ENCODE data around the gene KLHL7.

Gene KLHL7

DNA sequence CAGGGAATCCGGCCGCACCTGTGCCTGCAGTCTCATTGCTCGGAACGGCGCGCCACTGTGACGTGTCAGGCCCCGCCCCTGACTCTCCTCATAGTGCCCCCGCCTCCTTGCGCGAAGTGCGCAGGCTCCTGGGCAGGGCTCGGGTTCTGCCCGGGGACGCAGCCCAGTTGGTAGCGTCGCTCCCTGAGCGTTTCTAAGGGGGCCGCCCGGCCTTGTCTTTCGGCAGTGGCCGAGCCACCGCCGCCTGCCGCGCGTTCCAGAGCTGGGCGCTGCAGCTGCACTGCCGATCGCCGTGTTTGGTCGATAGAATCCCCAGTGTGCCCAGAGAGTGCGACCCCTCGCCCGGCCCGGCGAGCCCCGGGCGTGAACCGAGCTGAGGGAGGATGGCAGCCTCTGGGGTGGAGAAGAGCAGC lies at the start of gene KLHL7:
Gene KLHL7 (plus strand): TSS at position 142 of the 413 bp plus-strand sequence. CDS start 242 bp downstream, at position 384.
- DNase-seq (ENCODE audit: low read depth), result peak; percentile 94

DNA sequence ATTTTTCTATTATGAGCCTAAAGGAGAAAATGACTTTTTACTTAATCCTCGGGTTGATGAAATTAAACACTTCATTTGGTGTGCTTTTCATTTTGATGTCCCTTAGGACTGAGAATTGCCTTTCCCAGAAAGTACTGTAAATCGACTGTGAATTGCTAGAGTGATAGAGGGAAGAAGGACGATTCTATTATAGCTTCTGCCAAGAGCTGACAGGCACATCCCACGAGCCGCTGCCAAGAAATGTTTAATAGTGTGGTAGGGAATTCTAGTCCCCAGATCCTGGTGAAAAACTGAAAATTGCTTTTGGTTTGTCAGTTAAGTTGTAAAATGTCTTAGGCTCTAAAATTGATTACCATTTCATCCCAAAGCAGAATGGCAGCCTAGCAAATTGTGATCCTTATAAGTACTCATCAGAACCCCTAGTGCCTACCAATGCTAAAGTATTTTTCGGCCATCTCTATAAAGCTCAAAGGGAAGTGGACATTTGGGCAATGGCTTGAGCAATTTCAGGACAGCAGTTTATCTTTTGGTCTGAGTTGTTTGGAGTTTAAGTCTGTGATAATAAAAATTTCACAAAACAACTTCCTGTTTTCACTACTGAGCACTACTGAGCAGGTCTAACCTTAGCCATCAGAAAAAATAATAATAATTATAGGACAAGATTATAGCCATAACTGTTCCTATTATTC lies 47.0 kb upstream of the KLHL7 start:
- DNase-seq (ENCODE audit: low read depth), result no peak

DNA sequence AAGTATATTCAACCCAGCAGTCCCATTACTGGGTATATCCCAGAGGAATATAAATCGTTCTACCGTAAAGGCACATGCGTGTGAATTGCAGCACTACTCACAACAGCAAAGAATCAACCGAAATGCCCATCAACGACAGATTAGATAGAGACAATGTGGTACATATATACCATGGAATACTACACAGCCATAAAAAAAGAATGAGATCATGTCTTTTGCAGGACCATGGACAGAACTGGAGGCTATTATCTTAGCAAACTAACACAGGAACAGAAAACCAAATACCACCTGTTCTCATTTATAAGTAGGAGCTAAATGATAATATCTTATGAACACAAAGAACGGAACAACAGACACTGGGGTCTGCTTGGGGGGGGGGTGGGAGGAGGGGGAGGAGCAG lies 44.3 kb upstream of the KLHL7 start:
- no peak for DNase-seq (ENCODE audit: low read depth)

GRCh38 chr7:23062452-23062851 lies 43.1 kb upstream of the KLHL7 start:
- DNase-seq (ENCODE audit: low read depth), result no peak

DNA sequence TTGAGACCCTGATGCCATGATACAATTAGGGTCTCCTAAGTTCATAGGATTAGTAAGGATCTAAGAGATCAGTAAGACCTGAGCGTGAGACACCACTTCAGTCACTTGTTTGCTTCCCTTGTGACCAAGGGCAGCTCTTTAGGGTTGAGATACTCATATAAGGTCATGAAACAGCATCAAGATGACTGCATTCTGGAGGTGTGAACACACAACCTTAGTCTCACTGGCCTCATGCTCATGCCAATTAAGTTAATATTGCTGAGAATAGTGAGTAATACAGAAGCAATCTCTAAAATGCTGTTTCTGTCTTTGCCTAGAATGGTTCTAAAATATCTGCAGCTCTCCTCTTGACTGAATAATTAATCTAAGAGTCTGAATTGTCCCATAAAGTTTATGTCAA lies 39.6 kb upstream of the KLHL7 start:
- DNase-seq (ENCODE audit: low read depth), result no peak

DNA sequence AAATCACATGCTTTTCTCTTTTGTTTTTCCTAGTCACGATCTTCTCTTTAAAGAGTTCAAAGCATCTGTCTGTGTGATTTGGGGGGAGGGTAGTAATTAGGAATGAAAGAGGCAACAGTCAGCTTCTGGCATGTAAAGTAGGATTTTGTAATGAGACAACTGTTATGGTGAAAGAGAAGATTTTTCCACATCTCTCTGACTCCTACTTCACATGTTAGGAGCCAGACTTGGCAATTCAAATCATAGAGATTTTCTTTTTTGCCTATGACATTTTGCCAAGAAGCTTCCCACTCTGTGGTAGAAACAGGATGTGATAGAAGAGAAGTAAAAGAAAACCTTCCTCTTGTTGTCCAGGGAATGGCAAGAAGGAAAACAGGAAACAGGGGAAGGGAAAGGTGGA lies 38.3 kb upstream of the KLHL7 start:
- DNase-seq (ENCODE audit: low read depth), result no peak

GRCh38 chr7:23072048-23072447 lies 33.5 kb upstream of the KLHL7 start:
- no peak for DNase-seq (ENCODE audit: low read depth)

- no peak for DNase-seq (ENCODE audit: low read depth)
These were observed 32.7 kb upstream of the KLHL7 start for GRCh38 chr7:23072922-23073321.

DNA sequence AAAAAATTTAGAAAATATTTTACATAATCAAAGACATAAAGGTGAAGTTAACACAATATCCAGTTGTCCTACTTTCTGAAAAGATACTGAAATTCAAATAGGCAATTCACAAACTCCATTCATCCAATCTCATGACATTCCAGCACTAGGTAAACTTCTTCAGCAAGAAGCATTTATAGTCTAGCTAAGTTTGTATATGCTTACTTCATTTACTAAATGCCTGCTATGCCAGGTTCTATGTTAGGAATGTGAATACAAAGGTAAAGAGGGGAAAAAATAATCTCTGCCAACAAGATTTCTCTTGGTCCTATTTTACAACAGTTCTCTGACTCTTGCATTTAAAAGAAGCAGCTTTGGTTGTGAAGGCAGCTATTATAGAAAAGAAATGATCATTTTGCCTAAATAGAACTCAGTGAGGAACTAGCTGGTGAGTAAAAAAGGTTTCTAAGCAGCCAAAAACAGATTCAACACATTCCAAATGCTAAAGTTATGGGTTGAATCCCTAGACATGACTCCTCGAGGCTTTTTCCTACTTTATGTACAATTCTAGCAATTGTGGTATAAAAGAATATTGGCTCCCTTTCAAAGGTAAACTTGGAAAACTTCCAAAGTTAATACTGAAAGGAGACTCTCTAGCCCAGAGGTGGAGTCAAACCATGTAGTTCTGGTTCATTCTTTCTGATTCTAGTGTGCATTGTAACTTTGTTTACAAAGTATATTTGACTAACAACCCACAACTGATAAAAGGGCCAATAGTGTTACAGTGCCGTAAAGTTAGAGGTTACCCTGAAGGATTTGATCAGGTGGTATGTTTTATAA lies 30.9 kb upstream of the KLHL7 start:
- no peak for DNase-seq (ENCODE audit: low read depth)

GRCh38 chr7:23075571-23075970 lies 30.0 kb upstream of the KLHL7 start:
- DNase-seq (ENCODE audit: low read depth), result no peak

GRCh38 chr7:23076772-23077171 lies 28.8 kb upstream of the KLHL7 start:
- DNase-seq (ENCODE audit: low read depth), result no peak

DNA sequence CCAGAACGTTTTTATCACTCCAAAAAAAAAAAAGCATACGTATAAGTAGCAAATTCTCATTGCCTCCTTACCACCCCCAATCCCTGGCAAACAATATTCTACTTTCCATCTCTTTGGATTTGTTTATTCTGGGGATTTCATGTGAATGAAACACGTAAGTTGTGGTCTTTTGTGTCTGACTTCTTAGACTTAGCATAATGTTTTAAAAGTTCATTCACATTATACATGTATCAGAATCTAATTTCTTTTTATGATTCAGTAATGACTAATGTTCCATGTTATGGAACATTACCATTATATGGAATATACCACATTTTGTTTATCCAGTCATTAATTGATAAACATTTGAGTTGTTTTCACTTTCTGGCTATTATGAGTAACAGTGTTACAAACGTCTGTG lies 12.5 kb upstream of the KLHL7 start:
- no peak for DNase-seq (ENCODE audit: low read depth)

- no peak for DNase-seq (ENCODE audit: low read depth)
These were observed 12.0 kb upstream of the KLHL7 start for GRCh38 chr7:23093546-23093945.

- DNase-seq (ENCODE audit: low read depth), result no peak
These were observed 8.9 kb upstream of the KLHL7 start for GRCh38 chr7:23096518-23097290.

- DNase-seq (ENCODE audit: low read depth), result no peak
These were observed 7.6 kb upstream of the KLHL7 start for GRCh38 chr7:23098029-23098428.

- no peak for DNase-seq (ENCODE audit: low read depth)
These were observed 7.1 kb upstream of the KLHL7 start for GRCh38 chr7:23098460-23098859.

DNA sequence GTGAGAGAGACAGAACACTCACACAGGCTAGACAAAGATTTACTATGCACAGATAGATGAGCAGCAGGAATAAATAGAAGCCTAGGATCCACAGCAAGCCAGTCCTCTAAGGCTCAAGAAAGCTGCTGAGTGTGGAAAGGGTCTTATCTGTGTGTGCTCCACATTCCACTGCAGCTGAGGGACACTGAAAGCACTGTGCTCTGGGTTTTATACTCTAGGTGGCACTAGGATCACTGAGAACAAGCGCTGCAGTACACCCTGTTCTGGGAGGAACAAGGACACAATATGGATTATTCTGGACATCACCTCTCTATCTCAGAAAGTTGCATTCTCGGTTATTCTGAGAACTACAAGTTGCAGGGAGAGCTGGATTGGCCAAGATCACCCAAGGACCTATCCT lies 4.9 kb upstream of the KLHL7 start:
- DNase-seq (ENCODE audit: low read depth), result no peak

DNA sequence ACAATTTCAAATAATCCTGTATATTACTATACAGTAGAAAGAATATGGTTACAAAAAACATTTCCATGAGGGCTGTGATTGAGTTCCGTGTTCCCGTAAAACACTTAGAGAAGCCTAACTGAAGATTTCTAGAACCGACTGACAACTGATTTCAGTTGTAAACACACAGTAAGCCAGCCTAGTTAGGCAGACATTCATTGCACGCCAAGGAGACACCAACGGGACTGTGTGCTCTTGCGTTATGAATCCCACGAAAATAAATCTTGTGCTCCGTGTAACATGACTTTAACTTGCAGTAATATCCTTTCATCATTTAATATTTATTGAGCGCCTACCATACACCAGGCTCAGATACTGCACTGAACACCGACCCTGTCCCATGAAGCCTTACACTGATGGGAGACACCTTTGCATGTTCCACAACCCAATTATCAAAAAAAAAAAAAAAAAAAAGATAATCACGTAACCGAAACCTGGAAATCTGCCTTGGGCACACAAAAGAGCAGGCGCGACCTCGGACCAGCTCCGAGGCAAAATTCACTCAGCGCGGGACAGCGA lies 420 bp upstream of the KLHL7 start:
- DNase-seq (ENCODE audit: low read depth), result no peak

DNA sequence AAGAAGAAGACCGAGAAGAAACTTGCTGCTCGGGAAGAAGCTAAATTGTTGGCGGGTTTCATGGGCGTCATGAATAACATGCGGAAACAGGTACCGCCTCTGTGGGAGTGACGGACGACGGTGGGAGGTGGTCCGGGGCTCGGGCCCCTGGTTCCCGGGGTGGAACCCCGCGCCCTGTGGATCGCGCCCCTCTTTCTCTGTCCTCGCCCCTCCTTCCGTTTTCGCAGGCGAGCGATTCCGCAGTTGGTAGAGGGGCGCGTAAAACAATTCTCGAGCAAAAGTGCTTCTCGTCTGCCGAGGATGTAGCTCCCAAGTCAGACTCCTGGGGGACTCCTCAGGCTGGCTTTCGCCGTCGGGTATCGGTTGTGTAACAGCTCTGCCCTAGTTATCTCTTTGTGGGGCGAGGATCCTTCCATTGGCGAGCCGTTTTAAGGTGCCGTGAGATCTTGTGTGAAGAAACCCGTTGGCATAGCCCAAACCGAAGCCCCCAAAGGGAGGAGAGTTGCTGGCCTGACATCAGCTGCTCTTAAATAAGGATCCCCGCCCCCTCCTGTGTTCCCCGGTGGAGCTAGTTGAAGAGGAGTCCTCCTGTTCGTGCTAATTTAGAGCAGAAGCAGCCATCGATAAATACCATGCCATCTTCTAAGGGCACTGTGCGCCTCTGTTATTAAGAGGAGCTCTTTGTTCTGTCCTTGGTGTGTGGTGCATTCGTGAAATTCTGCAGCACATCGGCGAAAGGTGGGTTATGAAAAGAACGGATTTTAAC lies 655 bp downstream of the KLHL7 start:
- peak; percentile 7 for DNase-seq (ENCODE audit: low read depth)

GRCh38 chr7:23106823-23107663 lies 1.5 kb downstream of the KLHL7 start:
- DNase-seq (ENCODE audit: low read depth), result no peak

DNA sequence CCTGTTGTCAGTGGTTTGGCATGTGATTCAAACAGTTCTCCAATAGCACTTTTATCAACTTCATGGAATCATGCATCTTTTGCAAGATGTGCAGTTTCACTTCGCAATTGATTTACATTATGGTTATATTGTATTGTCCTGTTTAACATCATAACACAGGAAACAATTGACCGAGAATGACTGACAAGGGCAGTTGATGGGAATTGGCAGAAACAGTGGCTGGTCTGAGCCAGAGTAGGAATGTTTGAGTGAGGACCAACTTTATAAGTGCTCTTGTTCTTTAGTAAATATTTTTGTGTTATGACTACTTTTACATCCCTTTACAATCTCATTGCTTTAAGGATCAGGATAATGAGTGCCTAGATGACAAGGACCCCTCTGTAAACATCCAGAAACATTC lies 2.2 kb downstream of the KLHL7 start:
- no peak for DNase-seq (ENCODE audit: low read depth)

Measured in stimulated activated CD8-positive, alpha-beta memory T cell treated with anti-CD3 and anti-CD28 coated beads, Interleukin-7, amount 100 ng/mL, for 24 hours (primary cell).